ENCODE results near the gene CDH1.
"Not testable (repeated sequence)": the region's sequence is repeated elsewhere in the genome, so short reads cannot be mapped to it uniquely, and the experiment has no call there.

Gene CDH1

DNA sequence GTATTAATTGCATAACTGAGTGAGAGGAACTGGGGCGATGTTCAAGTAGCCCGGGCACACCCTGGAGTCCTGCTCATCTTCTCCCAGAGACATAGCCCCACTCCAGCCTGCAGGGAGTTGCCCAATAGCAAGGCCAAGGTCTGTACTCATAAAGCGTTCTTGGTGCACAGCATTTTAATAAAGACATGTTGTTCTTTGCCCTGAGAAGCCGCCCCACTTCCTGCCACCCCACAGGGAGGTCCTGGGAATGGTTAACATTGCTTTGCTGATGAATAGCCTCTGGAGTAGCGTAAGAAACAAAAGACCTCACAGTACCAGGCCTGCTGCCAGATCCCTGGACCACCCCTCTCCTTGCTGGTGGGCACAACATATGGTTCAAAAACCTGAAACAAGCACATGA is 21.6 kb upstream of the CDH1 start:
- DNase-seq (ENCODE audit: low read depth, low spot score), result peak; percentile 24
- in situ Hi-C loops (cut with HindIII; ENCODE audit: low sequenced_read_pairs), result no loop called here
- TF ChIP-seq, protein P1, sequence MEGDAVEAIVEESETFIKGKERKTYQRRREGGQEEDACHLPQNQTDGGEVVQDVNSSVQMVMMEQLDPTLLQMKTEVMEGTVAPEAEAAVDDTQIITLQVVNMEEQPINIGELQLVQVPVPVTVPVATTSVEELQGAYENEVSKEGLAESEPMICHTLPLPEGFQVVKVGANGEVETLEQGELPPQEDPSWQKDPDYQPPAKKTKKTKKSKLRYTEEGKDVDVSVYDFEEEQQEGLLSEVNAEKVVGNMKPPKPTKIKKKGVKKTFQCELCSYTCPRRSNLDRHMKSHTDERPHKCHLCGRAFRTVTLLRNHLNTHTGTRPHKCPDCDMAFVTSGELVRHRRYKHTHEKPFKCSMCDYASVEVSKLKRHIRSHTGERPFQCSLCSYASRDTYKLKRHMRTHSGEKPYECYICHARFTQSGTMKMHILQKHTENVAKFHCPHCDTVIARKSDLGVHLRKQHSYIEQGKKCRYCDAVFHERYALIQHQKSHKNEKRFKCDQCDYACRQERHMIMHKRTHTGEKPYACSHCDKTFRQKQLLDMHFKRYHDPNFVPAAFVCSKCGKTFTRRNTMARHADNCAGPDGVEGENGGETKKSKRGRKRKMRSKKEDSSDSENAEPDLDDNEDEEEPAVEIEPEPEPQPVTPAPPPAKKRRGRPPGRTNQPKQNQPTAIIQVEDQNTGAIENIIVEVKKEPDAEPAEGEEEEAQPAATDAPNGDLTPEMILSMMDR (IDR thresholded peaks at IDR 0.05; ENCODE audit: low read depth, low read length), result no peak
- H3K4me3 ChIP-seq (ENCODE audit: low read depth, low read length), result no peak overlapping the region

DNA sequence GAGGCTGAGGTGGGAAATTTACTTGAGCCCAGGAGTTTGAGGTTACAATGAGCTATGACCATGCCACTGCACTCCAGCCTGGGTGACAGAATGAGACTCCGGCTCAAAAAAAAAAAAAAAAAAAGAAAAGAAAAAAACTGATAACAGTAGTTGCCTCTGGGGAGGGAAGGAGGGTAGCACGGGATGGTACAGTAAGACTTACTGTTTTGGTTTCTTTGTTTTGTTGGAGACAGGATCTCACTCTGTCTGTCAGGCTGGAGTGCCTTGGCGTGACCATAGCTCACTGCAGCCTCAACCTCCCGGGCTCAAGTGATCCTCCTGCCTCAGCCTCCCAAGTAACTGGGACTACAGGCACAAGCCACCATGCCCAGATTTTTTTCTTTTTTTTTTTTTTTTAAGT is 20.6 kb upstream of the CDH1 start:
- H3K4me3 ChIP-seq (ENCODE audit: low read depth, low read length); DNase-seq (ENCODE audit: low read depth, low spot score); in situ Hi-C loops (cut with HindIII; ENCODE audit: low sequenced_read_pairs): not testable (repeated sequence)

DNA sequence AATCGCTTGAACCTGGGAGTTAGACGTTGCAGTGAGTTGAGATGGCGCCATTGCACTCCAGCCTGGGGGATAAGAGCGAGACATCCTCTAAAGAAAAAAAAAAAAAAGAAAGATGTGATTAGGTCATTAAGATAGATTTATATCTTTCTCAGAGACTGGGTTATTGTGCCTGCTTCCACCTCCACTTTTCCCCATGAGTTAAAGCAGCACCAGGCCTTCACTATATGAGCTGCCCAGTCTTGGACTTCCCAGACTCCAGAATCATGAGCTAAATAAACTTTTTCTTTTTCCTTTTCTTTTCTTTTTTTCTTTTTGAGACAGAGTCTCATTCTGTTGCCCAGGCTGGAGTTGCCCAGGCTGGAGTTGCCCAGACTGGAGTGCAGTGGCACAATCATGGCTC is 19.4 kb upstream of the CDH1 start:
- no peak for DNase-seq (ENCODE audit: low read depth, low spot score)
- in situ Hi-C loops (cut with HindIII; ENCODE audit: low sequenced_read_pairs), result no loop called here
- H3K4me3 ChIP-seq (ENCODE audit: low read depth, low read length), result no peak overlapping the region
- TF ChIP-seq, protein P1 (IDR thresholded peaks at IDR 0.05; ENCODE audit: low read depth, low read length), result no peak

DNA sequence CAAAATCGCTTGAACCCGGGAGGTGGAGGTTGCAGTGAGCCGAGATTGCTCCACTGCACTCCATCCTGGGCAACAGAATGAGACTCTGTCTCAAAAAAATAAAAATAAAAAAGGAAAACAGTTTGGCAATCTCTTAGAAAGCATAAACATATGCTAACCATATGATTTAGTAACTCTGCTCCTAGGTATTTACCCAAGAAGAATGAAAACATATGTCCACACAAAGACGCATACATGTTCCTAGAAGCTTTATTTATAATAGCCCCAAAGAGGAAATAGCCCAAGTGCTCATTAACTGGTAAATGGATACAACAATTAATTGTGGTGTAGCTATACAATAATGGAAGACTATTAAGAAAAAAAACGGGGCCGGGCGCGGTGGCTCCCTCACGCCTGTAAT is 18.5 kb upstream of the CDH1 start:
- TF ChIP-seq, protein P1 (IDR thresholded peaks at IDR 0.05; ENCODE audit: low read depth, low read length), result no peak
- in situ Hi-C loops (cut with HindIII; ENCODE audit: low sequenced_read_pairs), result no loop called here
- DNase-seq (ENCODE audit: low read depth, low spot score), result no peak
- no peak overlapping the region for H3K4me3 ChIP-seq (ENCODE audit: low read depth, low read length)

DNA sequence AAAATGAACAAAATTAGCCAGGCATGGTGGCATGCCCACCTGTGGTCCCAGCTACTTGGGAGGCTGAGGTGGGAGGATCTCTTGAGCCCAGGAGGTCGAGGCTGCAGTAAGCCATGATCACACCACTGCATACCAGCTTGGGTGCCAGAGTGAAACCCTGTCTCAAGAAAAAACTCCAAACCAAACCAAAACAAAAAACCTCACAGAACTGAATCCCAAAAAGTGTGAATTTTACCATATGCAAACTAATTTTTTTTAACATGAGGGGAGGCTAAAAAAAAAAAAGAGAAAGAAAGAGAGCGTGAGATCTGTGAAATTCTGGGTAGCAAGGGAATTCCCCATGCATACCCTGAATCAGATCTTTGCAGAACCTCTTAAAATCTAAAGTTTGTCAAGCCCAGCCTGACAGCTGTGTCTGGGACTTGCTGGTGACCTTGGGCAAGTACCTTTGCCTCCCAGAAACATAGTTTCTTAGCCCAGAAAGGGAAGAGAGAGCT is 17.1 kb upstream of the CDH1 start:
- no peak for DNase-seq (ENCODE audit: low read depth, low spot score)
- H3K4me3 ChIP-seq (ENCODE audit: low read depth, low read length), result no peak overlapping the region
- TF ChIP-seq, protein P1 (IDR thresholded peaks at IDR 0.05; ENCODE audit: low read depth, low read length), result no peak
- in situ Hi-C loops (cut with HindIII; ENCODE audit: low sequenced_read_pairs), result no loop called here

DNA sequence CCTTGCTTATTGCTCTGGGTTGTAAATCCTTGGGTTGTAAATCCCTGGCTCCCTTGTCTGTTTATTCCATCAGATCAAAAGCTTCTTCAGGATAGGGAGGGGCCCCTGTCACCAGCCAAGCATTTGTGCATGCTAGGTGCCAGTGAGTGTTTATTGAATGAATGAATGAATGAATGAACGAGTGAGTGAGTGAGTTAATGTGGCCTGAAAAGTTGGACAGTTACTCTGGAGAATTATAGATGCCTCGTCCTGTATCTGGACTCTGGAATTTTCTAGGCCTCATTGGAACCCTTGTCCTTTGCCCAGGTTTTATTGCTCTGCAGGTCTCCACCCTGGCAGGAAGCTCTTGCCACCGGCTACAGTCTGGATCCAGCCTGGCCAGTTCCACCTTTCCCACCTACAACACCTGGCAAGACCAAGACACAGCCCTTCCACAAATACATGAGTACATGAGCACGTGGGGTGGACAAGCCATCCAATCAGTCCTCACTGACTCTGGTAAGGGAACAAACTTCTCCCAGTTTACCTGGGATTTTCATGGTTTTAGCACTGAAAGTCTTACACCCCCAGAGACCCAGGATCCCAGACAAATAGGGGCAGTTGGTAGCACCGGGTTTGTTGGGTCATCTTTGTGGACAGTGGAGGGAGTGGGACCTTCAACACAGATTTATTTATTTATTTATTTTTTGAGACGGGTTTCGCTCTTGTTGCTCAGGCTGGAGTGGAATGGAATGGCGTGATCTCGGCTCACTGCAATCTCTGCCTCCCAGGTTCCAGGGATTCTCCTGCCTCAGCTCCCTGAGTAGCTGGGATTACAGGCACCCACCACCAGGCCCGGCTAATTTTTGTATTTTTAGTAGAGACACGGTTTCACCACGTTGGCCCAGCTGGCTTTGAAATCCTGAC is 14.7 kb upstream of the CDH1 start:
- no peak overlapping the region for H3K4me3 ChIP-seq (ENCODE audit: low read depth, low read length)
- no peak for DNase-seq (ENCODE audit: low read depth, low spot score)
- in situ Hi-C loops (cut with HindIII; ENCODE audit: low sequenced_read_pairs), result no loop called here
- TF ChIP-seq, protein P1 (IDR thresholded peaks at IDR 0.05; ENCODE audit: low read depth, low read length), result no peak

DNA sequence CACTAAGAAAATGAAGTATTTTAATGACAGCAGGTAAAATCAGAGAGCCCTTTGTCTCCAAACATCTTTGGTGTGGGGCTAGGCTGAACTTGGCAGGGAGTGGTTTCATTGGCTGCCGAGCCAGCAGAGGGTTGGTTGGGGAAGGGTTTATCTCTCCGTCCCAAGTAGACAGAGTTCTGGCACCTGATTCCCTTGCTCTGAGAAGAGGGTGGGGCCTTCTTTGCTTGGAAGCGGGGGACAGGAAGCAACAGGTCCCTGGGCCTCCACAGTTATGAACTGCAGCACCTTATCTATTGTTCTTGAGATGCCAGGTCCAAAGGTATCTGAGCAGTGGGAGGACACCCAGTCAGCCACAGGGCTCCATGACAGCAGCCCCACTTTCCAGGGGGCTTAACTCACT is 12.3 kb upstream of the CDH1 start:
- DNase-seq (ENCODE audit: low read depth, low spot score), result no peak
- in situ Hi-C loops (cut with HindIII; ENCODE audit: low sequenced_read_pairs), result no loop called here
- TF ChIP-seq, protein P1 (IDR thresholded peaks at IDR 0.05; ENCODE audit: low read depth, low read length), result no peak
- H3K4me3 ChIP-seq (ENCODE audit: low read depth, low read length), result no peak overlapping the region
